ENCODE measurements around the gene OR6B2.

GRCh38 chr2:240037358-240037757 lies 7.1 kb upstream of the OR6B2 start:
- TF ChIP-seq HDGF (IDR thresholded peaks at IDR 0.05; ENCODE audit: borderline replicate concordance) (no peak), LEF1 (IDR thresholded peaks at IDR 0.05; ENCODE audit: borderline replicate concordance) (no peak), BHLHE40 (IDR thresholded peaks at IDR 0.05; ENCODE audit: borderline replicate concordance) (no peak), PKNOX1 (IDR thresholded peaks at IDR 0.05) (no peak), FOXA1 (IDR thresholded peaks at IDR 0.05) (no peak), SUZ12 (IDR thresholded peaks at IDR 0.05) (no peak), FOXM1 (IDR thresholded peaks at IDR 0.05; ENCODE audit: borderline replicate concordance) (no peak), FOXK2 (IDR thresholded peaks at IDR 0.05) (no peak), SP1 (IDR thresholded peaks at IDR 0.05) (no peak), ZNF384 (IDR thresholded peaks at IDR 0.05) (no peak), TARDBP (IDR thresholded peaks at IDR 0.05) (no peak), ARNT (IDR thresholded peaks at IDR 0.05) (no peak)

All from HEK293T (cell line).